Stimulated activated CD4-positive, alpha-beta T cell treated with anti-CD3 and anti-CD28 coated beads, TNF-alpha, amount 100 ng/mL, for 1 hour (primary cell): ENCODE measurements around the gene LCE2C.
A peak's percentile ranks its signal among the peaks of the same experiment; 100 is the strongest.
"Not testable (repeated sequence)": the region's sequence is repeated elsewhere in the genome, so short reads cannot be mapped to it uniquely, and the experiment has no call there.

ENCODE experiments used
- DNase-seq, 3 donors: peaks; one replicate each; pipeline ENCODE4 v3.0.0-alpha.2; 2020; ENCODE audit warnings: low read depth in 3 of 3, low spot score in 1 of 3

Gene LCE2C

DNA sequence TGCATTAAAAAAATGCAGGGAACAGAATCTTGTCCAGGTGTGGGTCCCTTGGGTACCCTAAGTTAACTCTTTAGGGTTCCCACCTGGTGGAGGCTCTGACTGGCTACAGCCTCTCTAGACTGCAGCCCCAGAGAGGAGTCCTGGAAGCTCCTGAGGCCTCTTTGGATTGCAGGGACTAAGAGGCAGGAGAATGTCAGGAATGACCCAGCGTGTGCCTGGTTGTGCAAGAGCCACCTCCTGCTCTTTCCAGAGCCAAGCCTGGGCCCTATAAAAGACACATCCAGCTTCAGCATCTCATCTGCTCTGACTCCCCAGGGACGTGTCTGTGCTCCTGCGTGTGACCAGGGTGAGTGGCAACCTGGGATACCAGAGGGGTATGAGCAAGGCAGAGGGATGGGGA is at the start of gene LCE2C:
Gene LCE2C, plus strand, starts transcription at position 297 of the 400 bp plus-strand sequence. CDS start 737 bp downstream, outside the sequence.
- not testable (repeated sequence) for DNase-seq

GRCh38 chr1:152626744-152627143 is 48.3 kb upstream of the LCE2C start:
- no peak for DNase-seq

GRCh38 chr1:152630596-152630995 is 44.5 kb upstream of the LCE2C start:
- DNase-seq: no peak

DNA sequence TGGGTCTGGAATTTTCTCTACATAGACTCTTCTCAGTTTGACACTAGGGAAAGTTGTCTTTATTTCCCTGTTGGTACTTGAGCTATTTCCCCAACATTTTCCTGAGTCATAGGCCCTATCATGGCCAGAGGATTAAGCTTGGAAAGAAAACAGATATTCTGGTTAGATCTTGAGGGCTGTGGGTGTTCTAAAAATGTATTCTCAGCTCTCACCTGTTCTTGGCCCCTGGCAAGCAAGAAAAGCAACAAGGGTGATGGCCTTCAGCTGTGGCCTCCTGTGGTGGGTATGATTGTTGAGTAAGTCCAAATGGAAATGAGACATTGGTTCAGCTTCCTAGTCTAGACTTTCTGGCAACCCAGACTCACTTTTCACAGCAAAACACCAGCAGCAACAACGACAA is 34.7 kb upstream of the LCE2C start:
- DNase-seq: no peak

- no peak for DNase-seq
These were observed 31.1 kb upstream of the LCE2C start for GRCh38 chr1:152643945-152644344.

GRCh38 chr1:152645146-152645545 is 29.9 kb upstream of the LCE2C start:
- DNase-seq: no peak

DNA sequence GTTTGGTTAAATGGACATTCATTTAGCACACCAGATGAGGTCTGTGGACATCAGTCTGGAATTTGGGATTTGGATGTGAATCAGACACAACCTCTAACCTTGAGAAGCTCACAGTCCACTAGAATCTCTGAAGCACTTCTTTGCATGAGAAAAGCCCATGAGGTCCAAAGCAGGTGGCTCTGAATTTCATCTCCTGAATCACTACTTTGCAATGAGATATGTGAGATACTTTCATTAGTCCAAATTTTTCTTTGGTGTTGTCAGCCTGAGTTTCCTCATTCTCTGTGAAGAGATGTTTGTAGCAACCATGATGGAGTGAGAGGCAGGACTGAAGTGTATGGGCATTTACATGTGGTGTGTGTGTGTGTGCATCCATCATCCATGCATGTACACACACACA is 28.4 kb upstream of the LCE2C start:
- no peak for DNase-seq

DNA sequence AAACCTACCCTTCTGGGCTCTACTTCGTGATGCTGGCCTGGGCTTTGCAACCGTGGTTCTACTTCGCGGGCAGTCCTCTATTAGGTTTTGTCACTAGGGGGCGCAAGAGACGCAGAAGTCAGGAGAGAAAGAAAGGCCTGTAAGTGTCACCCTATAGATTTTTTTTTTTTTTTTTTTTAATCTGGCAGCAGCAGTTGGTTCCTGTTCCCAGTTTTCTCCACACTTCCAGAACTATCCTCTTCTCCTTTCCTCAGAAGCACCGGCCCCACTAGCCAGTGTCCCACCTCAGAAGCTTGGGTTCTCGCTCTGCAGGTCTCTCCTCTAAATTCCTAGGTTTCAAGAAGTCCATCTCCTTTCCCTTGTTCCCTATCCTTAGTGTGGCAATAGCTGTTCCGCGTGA is 21.0 kb upstream of the LCE2C start:
- peak in 1 of 3 donors; percentile 12 for DNase-seq

- no peak for DNase-seq
These were observed 18.6 kb upstream of the LCE2C start for GRCh38 chr1:152656459-152656858.

DNA sequence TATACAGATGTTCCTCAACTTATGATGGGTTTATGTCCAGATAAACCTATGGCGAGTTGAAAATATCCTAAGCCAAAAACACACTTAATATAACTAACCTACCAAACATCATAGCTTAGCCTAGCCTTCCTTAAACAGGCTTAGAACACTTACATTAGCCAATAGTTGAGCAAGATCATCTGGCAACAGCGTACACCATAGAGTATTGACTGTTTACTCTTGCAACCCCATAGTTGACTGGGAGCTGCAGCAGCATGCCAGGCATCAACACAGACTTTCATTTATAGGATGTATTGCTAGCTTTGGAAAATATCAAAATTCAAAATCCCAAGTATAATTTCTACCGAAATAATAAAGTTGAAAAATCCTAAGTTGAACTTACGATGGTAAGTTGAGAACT is 17.4 kb upstream of the LCE2C start:
- no peak for DNase-seq

DNA sequence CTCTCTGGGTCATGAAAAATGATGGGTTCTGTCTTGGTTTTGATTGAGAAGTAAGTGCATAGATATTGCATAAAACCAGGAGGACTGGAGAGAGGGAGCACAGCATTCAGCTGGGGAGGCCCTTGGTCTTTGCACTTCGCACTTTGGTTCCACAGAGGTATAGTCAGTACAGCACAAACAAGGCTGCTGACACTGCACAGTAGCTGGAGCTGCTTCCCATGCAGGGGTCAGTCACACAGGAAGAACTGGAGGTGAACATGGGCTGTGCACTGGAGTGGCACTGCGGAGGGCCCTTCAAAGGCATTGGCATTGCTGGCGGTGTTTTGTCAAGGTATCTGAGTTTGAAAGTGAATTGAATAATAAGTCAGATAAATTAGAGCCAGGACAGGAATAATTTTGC is 16.4 kb upstream of the LCE2C start:
- no peak for DNase-seq

GRCh38 chr1:152663098-152663497 is 12.0 kb upstream of the LCE2C start, which contains the start of gene LCE2D:
Gene LCE2D, plus strand, starts transcription at chr1:152663380. Its CDS starts 726 bp downstream, at chr1:152664106.
- DNase-seq: no peak

- not testable (repeated sequence) for DNase-seq
These were observed 8.9 kb upstream of the LCE2C start for GRCh38 chr1:152666171-152666570.

DNA sequence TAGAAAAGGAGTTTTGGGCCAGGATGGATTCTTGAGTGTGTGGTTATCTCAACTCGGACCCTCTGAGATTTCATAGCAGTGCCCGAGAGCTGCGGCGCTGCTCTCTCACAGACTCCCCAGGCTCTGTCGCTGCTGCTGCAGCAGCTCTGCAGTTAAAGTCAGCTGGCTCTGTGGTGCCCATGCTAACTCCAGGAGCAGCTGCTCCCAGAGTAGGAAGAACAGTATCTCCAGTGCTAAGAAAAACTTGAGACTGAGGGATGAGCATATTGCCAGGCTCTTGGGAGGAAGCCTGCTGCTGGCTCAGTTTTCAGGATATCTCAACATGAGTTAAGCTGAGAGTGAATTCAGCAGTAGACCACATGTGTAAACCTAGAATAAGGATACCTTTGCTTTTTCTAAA is 7.4 kb upstream of the LCE2C start:
- no peak for DNase-seq

DNA sequence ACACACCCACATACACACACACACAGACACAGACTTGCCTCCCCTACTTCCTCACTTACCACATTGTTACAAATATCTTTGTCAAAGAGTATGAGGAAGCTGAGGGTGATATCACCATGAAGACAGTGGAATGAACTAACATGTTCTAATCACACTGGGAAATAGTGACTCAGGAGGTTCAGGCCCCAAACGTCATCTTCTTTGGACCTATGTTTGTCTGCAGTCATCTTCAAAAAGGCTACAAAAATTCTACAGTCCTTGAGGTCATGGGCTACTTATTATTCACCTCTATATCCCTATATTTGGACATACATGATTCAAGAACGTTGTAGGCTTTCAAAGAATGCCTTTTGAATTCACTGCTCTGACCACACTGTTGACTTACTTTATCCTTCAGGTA is 2.1 kb upstream of the LCE2C start:
- DNase-seq: no peak

DNA sequence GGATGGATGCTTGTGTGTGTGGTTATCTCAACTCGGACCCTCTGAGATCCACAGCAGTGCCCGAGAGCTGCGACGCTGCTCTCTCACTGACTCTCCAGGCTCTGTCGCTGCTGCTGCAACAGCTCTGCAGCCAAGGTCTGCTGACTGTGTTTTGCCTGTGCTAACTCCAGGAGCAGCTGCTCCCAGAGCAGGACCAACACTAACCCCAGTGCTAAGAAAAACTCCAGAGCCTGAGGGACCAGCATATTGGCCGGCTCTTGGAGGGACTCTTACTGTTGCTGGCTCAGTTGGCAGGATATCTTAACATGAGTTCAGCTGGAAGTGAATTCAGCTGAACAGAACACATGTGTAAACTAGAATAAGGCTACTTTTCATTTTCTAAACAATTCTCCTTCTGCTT is 4.4 kb downstream of the LCE2C start:
- DNase-seq: no peak

- DNase-seq: no peak
These were observed 6.5 kb downstream of the LCE2C start for GRCh38 chr1:152681616-152682015.

DNA sequence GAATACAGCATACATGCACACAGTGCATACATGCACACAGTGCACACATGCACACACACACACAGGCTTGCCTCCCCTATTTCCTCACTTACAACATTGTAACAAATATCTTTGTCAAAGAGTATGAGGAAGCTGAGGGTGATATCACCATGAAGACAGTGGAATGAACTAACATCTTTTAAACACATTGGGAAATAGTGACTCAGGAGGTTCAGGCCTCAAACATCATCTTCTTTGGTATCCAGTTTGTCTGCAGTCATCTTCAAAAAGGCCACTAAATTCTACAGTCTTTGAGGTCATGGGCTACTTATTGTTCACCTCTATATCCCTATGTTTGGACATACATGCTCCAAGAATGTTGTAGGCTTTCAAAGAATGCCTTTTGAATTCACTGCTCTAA is 8.8 kb downstream of the LCE2C start:
- no peak for DNase-seq

GRCh38 chr1:152685823-152686222 is 10.7 kb downstream of the LCE2C start, which contains the start of gene LCE2B:
Gene LCE2B, plus strand, starts transcription at chr1:152686123. Its CDS starts 721 bp downstream, at chr1:152686844.
- not testable (repeated sequence) for DNase-seq

GRCh38 chr1:152697701-152698600 is 22.9 kb downstream of the LCE2C start, which contains the start of gene LCE2A:
Gene LCE2A, plus strand, starts transcription at chr1:152698345. Its CDS starts 557 bp downstream, at chr1:152698902.
- DNase-seq: no peak

- no peak for DNase-seq
These were observed 24.7 kb downstream of the LCE2C start for GRCh38 chr1:152699746-152700145.

DNA sequence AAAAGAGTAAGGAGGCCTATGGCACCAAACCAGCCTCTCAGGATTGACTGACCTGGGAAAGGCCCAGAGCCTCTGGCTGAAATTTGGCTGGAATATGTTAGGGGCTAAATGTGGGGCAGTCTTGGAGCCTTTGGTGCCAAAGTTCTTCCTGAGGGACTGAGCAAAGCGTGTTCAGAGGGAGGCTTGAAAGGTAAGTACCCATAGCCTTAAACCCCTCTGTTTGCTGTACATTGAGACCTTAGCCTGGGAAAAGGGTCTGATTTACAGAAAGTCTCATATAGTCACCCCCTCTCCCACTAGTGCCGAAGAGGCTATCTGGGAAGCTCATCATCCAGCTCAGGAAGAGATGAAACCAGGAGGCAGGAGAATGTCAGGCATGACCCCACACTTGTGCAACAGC is 32.8 kb downstream of the LCE2C start, which contains the start of gene LCE4A:
Gene LCE4A, plus strand, starts transcription at position 301 of the 400 bp plus-strand sequence. CDS start 916 bp downstream, outside the sequence.
- no peak for DNase-seq
